SH-SY5Y (cell line): ENCODE measurements around the gene RAB6B.

Experiments used
- GATA2 ChIP-seq: IDR thresholded peaks from 2 replicates; pipeline ENCODE4 v1.6.1; 2011; ENCODE audit warnings: mild to moderate bottlenecking, low read depth, low read length
- GATA3 ChIP-seq: IDR thresholded peaks from 2 replicates; pipeline ENCODE4 v1.6.1; 2011; ENCODE audit warnings: low read depth, mild to moderate bottlenecking, low read length, moderate library complexity

DNA sequence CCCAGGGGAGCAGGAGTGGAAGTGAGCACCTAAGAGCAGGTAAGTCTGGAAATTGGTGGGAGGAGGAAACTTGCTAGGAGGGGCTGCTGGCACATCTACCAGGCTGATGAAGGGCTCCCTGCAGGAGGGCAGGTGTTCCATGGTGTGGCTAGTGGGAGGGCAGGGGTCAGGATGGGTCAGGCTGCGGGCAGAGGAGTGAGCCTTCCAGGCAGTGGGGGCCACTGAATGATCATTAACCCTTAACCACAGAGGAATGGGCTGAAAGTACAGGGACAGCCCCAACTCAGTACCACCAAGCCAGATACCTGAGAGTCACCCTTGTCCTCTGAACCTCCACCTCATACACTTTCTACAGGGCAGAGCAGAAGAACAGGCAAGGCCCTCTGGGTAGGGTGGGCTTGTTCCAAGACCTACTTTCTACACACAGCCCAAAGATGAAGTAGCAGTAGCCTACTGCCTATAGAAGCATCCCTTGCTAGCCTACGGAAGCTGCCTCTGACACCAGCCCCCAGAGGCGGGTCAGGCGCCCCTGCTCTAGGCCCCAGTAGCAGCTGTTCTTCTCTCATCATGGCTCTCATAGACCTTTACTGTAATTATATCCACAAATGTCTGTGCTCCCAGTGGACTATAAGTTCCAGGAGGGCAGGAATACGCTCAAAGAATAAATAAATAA is 4.6 kb downstream of the RAB6B start:
- TF ChIP-seq GATA3 (no peak), GATA2 (no peak)
